H1 (cell line): ENCODE data around the gene ITSN1. TPM values are rescaled to one million over a fixed set of nuclear protein-coding genes. Genes with fewer than 3 reads are reported as not detected.

Source experiments
- CTCF ChIA-PET: fragments of 300-600 bp; sonication (Branson Sonifier 250); formaldehyde crosslinking; loops from one replicate; lab custom pipeline; 2021; ENCODE audit not compliant: partially characterized antibody; lab: Charles Lee
- POLR2A ChIA-PET: fragments of 300-600 bp; sonication (Branson Sonifier 250); formaldehyde crosslinking; loops from one replicate; lab custom pipeline; 2021; ENCODE audit warnings: inconsistent platforms; ENCODE audit not compliant: partially characterized antibody; lab: Charles Lee
- DNase-seq, 2 experiments: peaks; one replicate each; pipeline versions ENCODE4 v3.0.0 to v3.0.0-alpha.2; 2010 to 2022; ENCODE audit warnings: low spot score in 2 of 2, low read depth in 1 of 2, mixed read lengths in 1 of 2
- FAIRE-seq: peaks from 2 replicates; lab custom pipeline; 2011; peaks lifted over from hg19 to GRCh38; lab: Jason Lieb, UNC
- H2AFZ ChIP-seq: 2 replicates; pipeline ENCODE4 v1.8.1; 2012; ENCODE audit warnings: low read length, inconsistent platforms
- H2AK5ac ChIP-seq: 2 replicates; pipeline ENCODE4 v1.6.1; 2013; ENCODE audit warnings: low read depth, low read length
- H2BK120ac ChIP-seq: replicated peaks from 2 replicates; pipeline ENCODE3; 2013; ENCODE audit warnings: low read depth, low read length, inconsistent platforms
- H2BK12ac ChIP-seq: 2 replicates; pipeline ENCODE4 v1.6.1; 2013; ENCODE audit warnings: low read depth, low read length
- H2BK15ac ChIP-seq: 2 replicates; pipeline ENCODE4 v1.6.1; 2013; ENCODE audit warnings: low read length
- H2BK20ac ChIP-seq: 2 replicates; pipeline ENCODE4 v1.6.1; 2013; ENCODE audit warnings: low read length
- H2BK5ac ChIP-seq: 2 replicates; pipeline ENCODE4 v1.6.1; 2013; ENCODE audit warnings: low read depth, low read length
- H3K14ac ChIP-seq: 2 replicates; pipeline ENCODE4 v1.6.1; 2013; ENCODE audit warnings: inconsistent platforms; ENCODE audit not compliant: insufficient read length
- H3K18ac ChIP-seq: 2 replicates; pipeline ENCODE4 v1.6.1; 2013; ENCODE audit warnings: low read length; ENCODE audit errors: extremely low read depth
- H3K23ac ChIP-seq: 2 replicates; pipeline ENCODE4 v1.6.1; 2013; ENCODE audit warnings: inconsistent platforms; ENCODE audit not compliant: insufficient read length
- H3K23me2 ChIP-seq: 2 replicates; pipeline ENCODE4 v1.6.1; 2013; ENCODE audit warnings: low read depth, low read length
- H3K27ac ChIP-seq: 2 replicates; pipeline ENCODE4 v1.6.1; 2011; ENCODE audit warnings: low read depth, low read length, inconsistent platforms
- H3K27me3 ChIP-seq, 4 experiments: replicated peaks in 1 of 4; 1 replicate in 1 of 4; 2 replicates in 3 of 4; pipeline versions ENCODE4 v1.6.1 to v1.8.1; 2011 to 2013; ENCODE audit warnings: low read length in 3 of 4, mild to moderate bottlenecking in 3 of 4, inconsistent platforms in 2 of 4, mixed read lengths in 2 of 4, moderate library complexity in 1 of 4; ENCODE audit not compliant: control insufficient read depth in 3 of 4, insufficient read depth in 3 of 4; ENCODE audit errors: extremely low read depth in 1 of 4
- H3K36me3 ChIP-seq, 4 experiments: 2 replicates each; pipeline versions ENCODE4 v1.6.1 to v1.8.1; 2011 to 2013; ENCODE audit warnings: mild to moderate bottlenecking in 4 of 4, low read length in 3 of 4, moderate library complexity in 2 of 4, control low read depth in 1 of 4, inconsistent platforms in 1 of 4; ENCODE audit not compliant: insufficient read depth in 4 of 4, control insufficient read depth in 2 of 4
- H3K4ac ChIP-seq: replicated peaks from 2 replicates; pipeline ENCODE3; 2013; ENCODE audit warnings: low read length, low read depth, mixed read lengths, inconsistent platforms; ENCODE audit not compliant: insufficient read length
- H3K4me1 ChIP-seq, 4 experiments: replicated peaks in 1 of 4; 1 replicate in 1 of 4; 2 replicates in 3 of 4; pipeline versions ENCODE4 v1.6.1 to v1.8.1; 2011 to 2013; ENCODE audit warnings: low read length in 3 of 4, inconsistent platforms in 2 of 4, mixed read lengths in 1 of 4; ENCODE audit not compliant: insufficient read depth in 4 of 4, control insufficient read depth in 3 of 4
- H3K4me2 ChIP-seq, 2 experiments: 2 replicates each; pipeline versions ENCODE4 v1.6.1 to v1.8.1; 2011 to 2013; ENCODE audit warnings: low read depth in 2 of 2, low read length in 2 of 2, control low read depth in 1 of 2, inconsistent platforms in 1 of 2, mild to moderate bottlenecking in 1 of 2; ENCODE audit not compliant: insufficient read depth in 1 of 2
- H3K4me3 ChIP-seq, 4 experiments: fragments of 200-600, 300-600 bp in 1 of 4; sonication (generic), shearing (Covaris generic), sonication (Bioruptor Twin) in 1 of 4; 2 replicates each; pipeline versions ENCODE4 v1.5.1 to v1.8.1; 2011 to 2016; ENCODE audit warnings: low read length in 4 of 4, low read depth in 3 of 4, control low read depth in 2 of 4, inconsistent platforms in 2 of 4, mild to moderate bottlenecking in 2 of 4, mixed read lengths in 1 of 4, moderate library complexity in 1 of 4; ENCODE audit not compliant: insufficient read depth in 2 of 4; ENCODE audit errors: extremely low read depth in 1 of 4
- H3K56ac ChIP-seq: replicated peaks from 2 replicates; pipeline ENCODE3; 2013; ENCODE audit warnings: low read depth, mild to moderate bottlenecking, mixed read lengths, low read length, inconsistent platforms; ENCODE audit not compliant: insufficient read length
- H3K79me1 ChIP-seq: 2 replicates; pipeline ENCODE4 v1.6.1; 2013; ENCODE audit warnings: low read depth, low read length, control low read depth
- H3K79me2 ChIP-seq, 2 experiments: 2 replicates each; pipeline versions ENCODE4 v1.6.1 to v1.8.1; 2012 to 2013; ENCODE audit warnings: low read length in 2 of 2, mild to moderate bottlenecking in 2 of 2, inconsistent platforms in 1 of 2; ENCODE audit not compliant: insufficient read depth in 2 of 2, control insufficient read depth in 1 of 2
- H3K9ac ChIP-seq, 4 experiments: replicated peaks in 1 of 4; 1 replicate in 1 of 4; 2 replicates in 3 of 4; pipeline versions ENCODE4 v1.6.1 to v1.8.1; 2011 to 2013; ENCODE audit warnings: low read depth in 3 of 4, low read length in 3 of 4, control low read depth in 2 of 4, mild to moderate bottlenecking in 2 of 4, moderate library complexity in 2 of 4, inconsistent platforms in 1 of 4; ENCODE audit errors: extremely low read depth in 1 of 4
- H3K9me3 ChIP-seq, 2 experiments: 2 replicates each; pipeline versions ENCODE4 v1.6.1 to v1.8.1; 2012 to 2013; ENCODE audit warnings: mild to moderate bottlenecking in 2 of 2, moderate library complexity in 2 of 2, control low read depth in 1 of 2, inconsistent platforms in 1 of 2, low read depth in 1 of 2, low read length in 1 of 2, mixed read lengths in 1 of 2; ENCODE audit not compliant: insufficient read depth in 2 of 2
- H4K20me1 ChIP-seq, 2 experiments: replicated peaks in 1 of 2; 2 replicates each; pipeline versions ENCODE3 to v1.8.1; 2011 to 2013; ENCODE audit warnings: inconsistent platforms in 2 of 2, low read length in 2 of 2, mild to moderate bottlenecking in 1 of 2; ENCODE audit not compliant: insufficient read depth in 2 of 2, control insufficient read depth in 1 of 2
- H4K5ac ChIP-seq: 2 replicates; pipeline ENCODE4 v1.6.1; 2013; ENCODE audit warnings: low read length, low read depth, mixed read lengths, inconsistent platforms; ENCODE audit not compliant: insufficient read length
- H4K8ac ChIP-seq: 2 replicates; pipeline ENCODE4 v1.8.0; 2013; ENCODE audit warnings: mild to moderate bottlenecking, moderate library complexity, low read length, inconsistent platforms; ENCODE audit not compliant: insufficient read depth; ENCODE audit errors: extremely low read depth
- H4K91ac ChIP-seq: replicated peaks from 2 replicates; pipeline ENCODE3; 2013; ENCODE audit warnings: low read length, mixed read lengths, inconsistent platforms; ENCODE audit not compliant: insufficient read length
- RFX5 ChIP-seq: IDR thresholded peaks from 2 replicates; pipeline ENCODE4 v1.6.1; 2011; ENCODE audit warnings: low read depth, low read length, improper control_type of control experiment, borderline replicate concordance
- RXRA ChIP-seq: IDR thresholded peaks from 2 replicates; pipeline ENCODE4 v1.6.1; 2011; ENCODE audit warnings: low read depth, mild to moderate bottlenecking, low read length, moderate library complexity; ENCODE audit not compliant: insufficient read depth
- WGBS, 2 experiments: shearing (Covaris generic) in 1 of 2; methylation state at CpG; one replicate each; pipeline versions ENCODE4 v1.1.6 to v1.1.7; 2013 to 2015; ENCODE audit warnings: low lambda C conversion rate in 2 of 2, mixed read lengths in 2 of 2, inconsistent platforms in 1 of 2, low coverage in 1 of 2, missing lambda C conversion rate in 1 of 2; ENCODE audit not compliant: insufficient replicate concordance in 2 of 2, insufficient coverage in 1 of 2, insufficient read length in 1 of 2; ENCODE audit errors: extremely low coverage in 1 of 2, missing lambda C conversion rate in 1 of 2; 5-methylcytosine and 5-hydroxymethylcytosine counted together
- polyA plus RNA-seq, 7 experiments: library from polyadenylated mRNA; depleted of rRNA in 3 of 7; stranded (reverse) in 5 of 7; unstranded in 2 of 7; fragments of >200 nt in 5 of 7; fragments of 200-250 nt in 2 of 7; gene quantifications; 1 replicate in 5 of 7; 2 replicates in 1 of 7; 4 replicates in 1 of 7; pipeline versions ENCODE4 v1.2.1 to v1.2.3, GENCODE V29; 2011 to 2013; ENCODE audit warnings: missing spikeins in 2 of 7, mixed read lengths in 2 of 7
- total RNA-seq: library from RNA; stranded (reverse); fragmentation: NEBNext Ultra II Directional; extraction: Animal tissue kit (Norgen Biotek cat#: 25700); gene quantifications from 2 replicates; pipeline ENCODE4 v1.2.1, GENCODE V29; 2021

Gene ITSN1
- total and polyA plus RNA-seq, 2 of the 8 experiments (the other 6 are each of a cell fraction or from before 2014, with no cell fraction given): 60.8 to 78.1 TPM

- H3K27me3 ChIP-seq: no peaks in the 10 kb centered on the region
- H4K91ac ChIP-seq: no peak overlapping the region
- H3K9ac ChIP-seq: no peak overlapping the region
- no peak overlapping the region for H3K4me3 ChIP-seq
- no peak overlapping the region for H2BK15ac ChIP-seq
- H4K8ac ChIP-seq: no peak overlapping the region
- peaks cover 4% of the 10 kb centered on the region for H3K79me1 ChIP-seq
- POLR2A ChIA-PET: interaction anchor here (2.5 kb wide), 1 partner anchor 13 kb away, joined by 10 read pairs; no protein-coding TSS in a partner anchor
- no peak overlapping the region for H3K23ac ChIP-seq
- no peak overlapping the region for H3K4ac ChIP-seq
- no peak overlapping the region for H3K4me2 ChIP-seq
- no peak overlapping the region for H3K56ac ChIP-seq
- H3K4me1 ChIP-seq: peaks cover 0 to 8% (median 5%) of the 10 kb centered on the region in 4 experiments; a peak in 4 of 7 replicates
- peaks cover 9 to 21% of the 10 kb centered on the region in 2 experiments for H4K20me1 ChIP-seq
- no peaks in the 10 kb centered on the region for H3K36me3 ChIP-seq
- H3K18ac ChIP-seq: no peak overlapping the region
- no peak overlapping the region for H2BK120ac ChIP-seq
- TF ChIP-seq RFX5 (no peak), RXRA (no peak)
- no peak overlapping the region for H3K27ac ChIP-seq
- H3K79me2 ChIP-seq: peaks cover 19 to 97% of the 10 kb centered on the region in 2 experiments
- DNase-seq (no peak), FAIRE-seq (no peak)
- H2AFZ ChIP-seq: no peak overlapping the region
- H2AK5ac ChIP-seq: no peak overlapping the region
- WGBS, 2 experiments: 93% methylated on average over 8 of the region's 8 CpGs; no CpG with 5 or more reads in 1 of the 2 experiments
- CTCF ChIA-PET: no interaction called here
- H4K5ac ChIP-seq: no peak overlapping the region
- no peaks in the 10 kb centered on the region for H3K23me2 ChIP-seq
- H2BK5ac ChIP-seq: no peak overlapping the region
- H3K14ac ChIP-seq: no peak overlapping the region
- H2BK12ac ChIP-seq: no peak overlapping the region
- H2BK20ac ChIP-seq: no peak overlapping the region
- H3K9me3 ChIP-seq: no peaks in the 10 kb centered on the region
Observed at GRCh38 chr21:33657124-33657820, 15.0 kb downstream of the ITSN1 start.
